ENCODE data around the gene TSPAN9. TPM values are rescaled to one million over a fixed set of nuclear protein-coding genes. Genes with fewer than 3 reads are reported as not detected.

Gene TSPAN9
- total RNA-seq, 1 experiment from 2014 or later: 11.0 TPM

DNA sequence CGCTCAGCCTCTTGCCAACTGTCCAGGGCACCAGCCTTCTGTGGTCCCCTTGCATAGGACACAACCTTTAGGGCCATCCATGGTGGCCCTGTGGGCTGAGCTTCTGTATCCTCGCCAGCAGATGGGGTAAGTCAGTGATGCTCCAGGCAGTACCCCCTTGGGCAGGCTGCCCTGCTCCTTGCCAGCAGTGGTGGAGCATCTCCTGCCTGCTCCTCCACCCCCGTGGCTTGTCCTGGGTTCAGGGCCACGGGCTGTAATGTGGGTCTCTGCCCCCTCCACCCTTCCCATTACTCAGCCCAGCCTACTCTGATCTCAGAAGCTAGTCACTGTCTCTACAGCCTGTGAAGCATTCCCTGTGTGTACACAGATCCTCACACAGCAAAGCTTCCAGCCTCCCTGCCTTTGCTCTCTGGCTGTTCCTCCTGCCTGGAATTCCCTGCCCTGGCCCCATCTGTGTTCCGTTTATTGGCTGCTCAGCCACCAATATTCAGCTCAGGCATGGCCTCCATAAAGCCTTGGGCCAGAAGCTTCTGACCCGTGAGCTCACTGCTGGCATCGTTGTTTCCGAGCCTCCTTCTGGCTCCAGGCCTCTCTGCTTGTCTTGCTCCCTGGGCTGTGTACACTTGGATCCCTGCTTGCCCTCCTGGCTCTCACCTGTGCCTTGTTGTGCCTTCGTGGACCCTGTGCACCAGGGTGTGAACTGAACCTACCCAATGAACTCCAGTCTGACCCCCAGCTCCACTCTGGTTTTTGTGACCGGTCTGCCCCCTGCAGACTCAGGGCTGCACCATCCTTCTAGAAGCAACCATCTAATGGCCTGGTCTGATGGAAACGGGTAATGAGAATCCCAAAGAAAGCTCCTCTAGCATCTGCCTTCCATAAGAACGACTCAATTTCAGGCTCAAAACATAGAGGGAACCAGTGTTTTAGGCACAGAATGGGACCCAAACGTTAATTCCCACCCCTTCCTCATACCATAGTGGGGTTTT is 236.8 kb downstream of the TSPAN9 start:
- in situ Hi-C loops (cut with HindIII; ENCODE audit: low pct_unique_long_range_greater_than_20kb, low sequenced_read_pairs): no loop called here
- DNase-seq (ENCODE audit: low read depth): no peak

DNA sequence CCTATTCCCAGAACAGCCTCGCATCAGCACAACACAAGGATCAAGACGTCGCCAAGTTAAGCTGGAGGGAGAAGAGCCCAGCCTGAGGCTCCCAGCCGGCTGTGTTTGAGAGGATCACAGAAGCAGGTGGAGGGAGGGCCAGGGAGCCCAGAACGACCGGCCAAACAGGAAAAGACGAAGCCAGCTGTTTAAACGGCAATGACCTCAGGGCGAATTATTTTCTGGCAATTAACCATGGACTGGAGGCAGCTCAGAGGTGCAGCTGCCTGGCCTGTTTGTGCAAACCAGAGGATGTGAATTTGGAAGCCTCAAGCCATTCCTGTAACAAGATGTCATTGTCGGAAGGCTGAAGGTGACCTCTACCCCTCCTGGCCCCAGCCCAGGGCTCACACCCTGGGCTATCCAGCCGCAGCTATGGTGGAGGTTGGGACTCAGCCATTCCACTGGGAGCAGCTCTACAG is 238.1 kb downstream of the TSPAN9 start:
- in situ Hi-C loops (cut with HindIII; ENCODE audit: low pct_unique_long_range_greater_than_20kb, low sequenced_read_pairs): no loop called here
- no peak for DNase-seq (ENCODE audit: low read depth)

GRCh38 chr12:3316776-3317480 is 239.7 kb downstream of the TSPAN9 start:
- no peak for DNase-seq (ENCODE audit: low read depth)
- in situ Hi-C loops (cut with HindIII; ENCODE audit: low pct_unique_long_range_greater_than_20kb, low sequenced_read_pairs): no loop called here

DNA sequence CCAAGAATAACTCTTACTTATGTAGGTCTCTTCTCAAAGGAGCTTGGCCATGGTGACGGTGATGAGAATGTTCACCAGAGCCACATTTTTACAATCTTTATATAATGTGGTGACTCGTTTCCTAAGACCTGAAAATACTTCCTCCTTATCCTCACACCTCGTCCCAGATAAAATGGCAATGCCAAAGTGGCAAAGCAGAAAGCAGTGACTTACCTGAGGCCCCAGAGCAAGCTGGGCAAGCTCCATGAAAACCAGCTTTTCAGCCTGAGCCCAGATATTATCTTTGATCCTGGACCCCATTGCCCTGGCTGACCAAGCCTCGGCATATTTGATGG is 240.3 kb downstream of the TSPAN9 start:
- in situ Hi-C loops (cut with HindIII; ENCODE audit: low pct_unique_long_range_greater_than_20kb, low sequenced_read_pairs): no loop called here
- DNase-seq (ENCODE audit: low read depth): no peak

GRCh38 chr12:3317841-3318501 is 240.8 kb downstream of the TSPAN9 start:
- in situ Hi-C loops (cut with HindIII; ENCODE audit: low pct_unique_long_range_greater_than_20kb, low sequenced_read_pairs): no loop called here

DNA sequence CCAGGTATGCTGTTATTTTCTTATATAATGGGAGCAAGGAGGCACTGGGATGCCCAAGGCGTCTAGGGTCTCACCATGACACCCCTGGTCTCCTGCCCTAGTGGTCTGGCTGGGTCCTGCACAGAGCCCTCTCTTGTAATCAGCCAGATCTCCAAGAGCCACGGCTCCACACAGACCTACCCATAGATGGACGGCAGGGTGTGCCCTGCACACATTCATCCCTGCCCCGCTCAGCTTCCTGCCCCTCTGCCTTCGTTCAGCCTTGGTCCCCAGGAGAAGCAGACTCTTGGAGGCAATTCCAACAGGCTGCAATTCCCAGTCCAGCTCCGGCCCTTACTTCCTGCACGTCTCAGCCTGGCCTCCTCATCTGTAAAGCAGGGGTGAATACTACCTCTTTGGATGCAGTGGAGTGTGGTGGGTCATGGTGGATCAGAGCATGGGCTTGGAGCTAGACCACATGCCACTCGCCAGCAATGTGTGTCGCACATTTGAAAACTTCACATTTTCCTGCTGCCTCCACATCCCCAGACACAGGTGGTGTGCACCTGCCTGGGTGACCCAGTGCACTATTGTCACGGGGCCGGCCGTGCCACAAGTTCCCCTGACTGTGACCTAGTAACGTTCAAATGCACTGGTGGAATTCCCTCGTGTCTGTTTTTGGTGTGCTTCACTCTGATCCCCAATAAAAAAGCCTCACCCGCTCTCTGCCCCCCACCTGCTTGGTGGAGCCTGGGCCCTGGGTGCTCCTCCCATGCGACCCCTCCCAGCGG is 242.7 kb downstream of the TSPAN9 start:
- in situ Hi-C loops (cut with HindIII; ENCODE audit: low pct_unique_long_range_greater_than_20kb, low sequenced_read_pairs): no loop called here
- no peak for DNase-seq (ENCODE audit: low read depth)

More at GRCh38 chr12:3317841-3318501, 240.8 kb downstream of the TSPAN9 start:
- no peak for DNase-seq (ENCODE audit: low read depth)

DNA sequence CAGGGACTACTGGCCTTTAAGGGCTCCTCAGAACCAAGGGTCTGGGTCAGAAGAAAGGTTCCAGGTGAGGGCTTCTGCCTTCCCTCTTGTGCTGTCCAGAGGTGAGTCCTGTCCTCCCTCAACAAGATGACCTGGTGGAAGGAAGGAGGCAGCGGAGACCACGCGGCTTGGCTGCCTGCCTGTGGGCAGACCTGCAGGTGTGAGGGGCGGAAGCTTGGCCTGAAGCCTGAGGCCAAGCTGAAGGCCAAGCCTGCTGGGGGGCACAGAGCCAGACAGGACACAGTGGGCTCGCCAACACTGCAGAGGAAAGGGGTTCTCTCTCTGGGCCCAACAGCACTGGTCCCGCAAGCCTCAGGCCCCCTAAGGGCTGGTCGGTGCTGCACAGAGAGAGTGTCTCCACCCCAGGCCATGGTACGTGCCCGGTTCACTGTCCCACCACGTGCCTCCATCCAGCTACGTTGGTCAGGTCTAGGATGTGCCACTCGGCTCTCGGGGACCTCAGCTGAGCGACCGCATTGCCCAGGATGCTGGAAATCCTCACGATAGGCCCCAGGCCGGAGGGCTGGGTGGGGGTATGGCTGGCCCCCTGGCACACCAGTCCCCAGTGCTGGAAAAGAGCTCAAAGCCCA is 243.8 kb downstream of the TSPAN9 start:
- no peak for DNase-seq (ENCODE audit: low read depth)
- in situ Hi-C loops (cut with HindIII; ENCODE audit: low pct_unique_long_range_greater_than_20kb, low sequenced_read_pairs): no loop called here

GRCh38 chr12:3321881-3322280 is 244.7 kb downstream of the TSPAN9 start:
- DNase-seq (ENCODE audit: low read depth): no peak
- in situ Hi-C loops (cut with HindIII; ENCODE audit: low pct_unique_long_range_greater_than_20kb, low sequenced_read_pairs): no loop called here

DNA sequence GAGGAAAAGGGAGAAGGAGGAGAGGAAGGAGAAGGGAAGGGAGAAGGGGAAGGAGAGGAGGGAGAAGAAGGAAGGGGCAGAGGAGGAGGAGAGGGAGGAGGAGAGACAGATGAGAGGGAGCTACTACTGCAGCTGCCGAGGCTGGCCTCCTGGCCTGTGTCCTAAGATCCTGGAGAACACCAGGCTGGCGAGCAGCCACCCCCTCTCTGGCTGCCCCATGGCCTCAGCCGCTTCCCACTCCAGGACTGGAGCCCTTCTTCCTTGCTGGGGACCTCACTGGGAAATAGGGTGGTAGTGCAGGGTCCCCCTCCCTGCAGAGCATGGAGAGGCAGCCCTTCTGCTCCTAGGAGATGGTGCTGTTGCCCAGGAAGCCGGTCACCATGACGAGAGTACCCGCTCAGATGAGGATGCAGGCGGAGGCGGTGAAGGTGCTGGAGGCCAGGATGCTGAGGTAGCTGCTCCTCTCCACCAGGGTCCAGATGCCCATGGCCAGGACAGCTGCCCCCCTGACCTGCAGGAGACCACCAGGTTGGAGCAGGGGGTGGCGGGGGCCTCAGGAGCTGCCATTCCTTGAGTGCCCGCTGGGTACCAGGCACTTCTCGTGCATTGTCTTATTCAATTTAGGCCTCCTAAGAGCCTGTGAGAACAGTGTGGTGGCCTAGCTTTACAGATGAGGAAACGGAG is 246.0 kb downstream of the TSPAN9 start:
- DNase-seq (ENCODE audit: low read depth): no peak
- in situ Hi-C loops (cut with HindIII; ENCODE audit: low pct_unique_long_range_greater_than_20kb, low sequenced_read_pairs): no loop called here

DNA sequence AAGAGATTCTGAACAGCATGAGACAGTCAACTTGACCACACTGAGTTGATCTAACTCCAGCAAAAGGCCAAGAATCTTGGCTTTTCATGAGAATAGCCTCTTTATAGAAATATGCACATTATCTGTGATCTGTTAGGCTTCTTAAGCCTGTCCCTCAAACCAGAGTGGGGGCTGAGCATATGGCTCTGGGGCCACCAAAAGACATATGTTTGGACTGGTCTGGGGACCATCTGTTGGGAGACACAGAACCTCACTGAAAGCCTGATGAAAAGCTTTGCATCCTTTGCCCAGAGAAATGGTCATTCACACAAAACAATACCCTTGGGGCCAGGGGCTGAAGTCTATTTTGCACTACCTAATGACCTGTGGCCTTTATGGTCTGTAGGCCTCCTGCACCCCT is 248.6 kb downstream of the TSPAN9 start:
- in situ Hi-C loops (cut with HindIII; ENCODE audit: low pct_unique_long_range_greater_than_20kb, low sequenced_read_pairs): no loop called here
- DNase-seq (ENCODE audit: low read depth): no peak

DNA sequence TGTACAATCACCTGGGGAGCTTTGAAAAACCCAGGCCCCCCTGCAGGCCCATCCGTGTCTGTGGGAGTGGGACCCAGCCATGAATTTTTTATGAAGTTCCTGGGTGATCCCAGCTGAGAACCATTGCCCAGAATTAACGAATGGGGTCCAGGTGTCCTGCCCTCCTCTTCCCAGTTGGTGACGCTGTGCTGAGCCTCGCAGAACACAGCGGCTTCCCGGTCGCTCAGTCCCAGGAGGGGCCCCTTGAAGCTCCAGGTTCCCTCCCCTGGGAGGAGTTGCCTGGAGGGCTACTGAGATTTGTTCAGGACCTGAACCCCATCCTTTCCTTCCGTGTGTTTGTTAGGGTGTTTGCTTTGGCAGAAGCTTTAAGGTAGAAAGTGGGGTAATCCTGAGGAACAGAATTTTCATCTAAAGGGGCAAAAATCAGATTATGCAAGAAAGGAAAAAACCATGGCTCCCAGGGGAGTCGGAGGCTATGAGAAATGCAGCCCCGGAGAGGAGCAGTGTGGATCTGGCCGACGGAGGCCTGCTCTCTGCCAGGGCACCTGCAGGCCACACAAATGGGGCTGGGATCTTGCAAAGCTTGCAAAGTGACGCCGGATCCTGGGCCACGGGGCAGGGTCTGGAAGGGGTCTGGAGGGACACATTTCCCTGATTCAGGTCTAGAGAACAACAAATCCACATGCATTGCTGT is 249.1 kb downstream of the TSPAN9 start:
- in situ Hi-C loops (cut with HindIII; ENCODE audit: low pct_unique_long_range_greater_than_20kb, low sequenced_read_pairs): no loop called here
- no peak for DNase-seq (ENCODE audit: low read depth)

DNA sequence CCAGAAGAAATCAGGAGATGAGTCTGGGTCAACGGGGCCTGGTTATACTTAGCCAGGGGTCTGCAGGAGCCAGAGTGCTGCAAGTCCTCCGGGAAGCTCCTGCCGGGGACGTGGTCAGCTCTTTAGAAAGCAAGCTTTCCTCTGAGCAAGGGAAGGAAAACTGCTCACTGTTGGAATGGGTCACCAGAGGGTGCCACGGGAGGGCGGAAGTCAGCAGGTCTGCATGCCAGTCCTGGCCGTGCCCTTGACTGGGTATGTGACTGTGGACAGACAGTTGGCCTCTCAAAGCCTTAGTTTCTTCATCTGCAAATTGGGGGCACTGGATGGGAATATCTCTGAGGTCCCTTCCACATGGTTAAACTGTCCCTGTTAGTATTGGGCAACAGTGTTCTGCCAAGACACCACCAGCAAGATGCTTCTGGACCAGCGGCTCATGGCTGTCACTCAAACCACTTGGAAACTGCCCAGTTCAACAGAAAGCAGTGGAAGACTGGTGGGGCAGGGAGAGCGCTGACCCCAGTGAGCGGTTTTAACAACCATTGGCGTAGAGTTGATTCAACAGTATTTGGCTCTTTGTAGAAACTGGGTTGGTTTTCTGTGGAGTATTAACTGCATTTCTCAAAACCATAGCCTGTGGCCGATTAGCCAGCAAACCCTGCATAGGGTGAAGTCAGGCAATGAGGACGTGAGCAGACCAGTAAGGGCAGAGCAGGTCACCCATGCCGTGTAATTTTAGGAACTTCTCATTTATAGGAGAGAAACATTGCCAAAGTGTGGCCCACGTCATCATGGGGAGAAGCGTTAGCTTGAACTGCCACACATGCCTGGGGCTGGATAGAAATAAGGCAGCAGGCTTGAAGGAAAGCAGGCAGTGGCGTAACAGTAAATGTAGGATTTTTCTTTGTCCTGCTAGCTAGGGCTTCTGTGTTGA is 249.9 kb downstream of the TSPAN9 start:
- in situ Hi-C loops (cut with HindIII; ENCODE audit: low pct_unique_long_range_greater_than_20kb, low sequenced_read_pairs): no loop called here
- DNase-seq (ENCODE audit: low read depth): no peak

GRCh38 chr12:3328081-3328480 is 250.9 kb downstream of the TSPAN9 start:
- in situ Hi-C loops (cut with HindIII; ENCODE audit: low pct_unique_long_range_greater_than_20kb, low sequenced_read_pairs): no loop called here

GRCh38 chr12:3328571-3328970 is 251.4 kb downstream of the TSPAN9 start:
- no peak for DNase-seq (ENCODE audit: low read depth)
- in situ Hi-C loops (cut with HindIII; ENCODE audit: low pct_unique_long_range_greater_than_20kb, low sequenced_read_pairs): no loop called here

More at GRCh38 chr12:3328081-3328480, 250.9 kb downstream of the TSPAN9 start:
- no peak for DNase-seq (ENCODE audit: low read depth)

DNA sequence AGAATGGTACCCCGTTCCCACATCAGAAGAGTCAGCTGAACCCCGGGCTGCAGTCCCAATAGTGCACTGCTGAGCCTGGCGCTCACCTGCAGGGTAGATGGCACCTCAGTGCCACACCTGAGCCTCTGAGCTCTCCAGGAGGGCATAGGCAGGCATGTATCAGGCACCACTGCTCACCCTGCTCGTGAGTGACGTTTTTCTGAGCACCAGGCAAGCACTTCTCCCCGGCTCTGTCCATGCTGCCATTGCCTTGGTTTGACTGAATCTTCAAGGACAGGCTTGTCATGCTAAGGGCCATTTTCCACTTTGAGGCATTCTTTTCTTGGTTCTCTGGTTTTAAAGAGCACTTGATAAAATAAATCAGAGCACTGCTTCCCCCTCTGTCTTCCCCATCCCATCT is 252.2 kb downstream of the TSPAN9 start:
- in situ Hi-C loops (cut with HindIII; ENCODE audit: low pct_unique_long_range_greater_than_20kb, low sequenced_read_pairs): no loop called here

More for the DNA sequence above, 252.2 kb downstream of the TSPAN9 start:
- no peak for DNase-seq (ENCODE audit: low read depth)
